ENCODE results near the gene MTRF1. TPM values are rescaled to one million over a fixed set of nuclear protein-coding genes. Genes with fewer than 3 reads are reported as not detected.

The MTRF1 gene
- total and polyA plus RNA-seq, 9 of the 15 experiments (the other 6 are each of a cell fraction or from before 2014, with no cell fraction given), result 12.5 to 33.7 (median 20.1) TPM

- POLR2A ChIA-PET, result no interaction called here
- ATAC-seq, result no peak
- Histone ChIP-seq H3K36me3 (ENCODE audit: control insufficient read depth, insufficient read depth, low read length) (no peaks in the 10 kb centered on the region), H3K4me1 (replicated peaks in 1 of 2; ENCODE audit: control insufficient read depth in 2 of 2, insufficient read depth in 2 of 2, low read length in 2 of 2) (no peaks in the 10 kb centered on the region; a peak in 1 of 5 replicates), H3K9ac (ENCODE audit: insufficient read depth in 1 of 2, low read depth in 2 of 2, low read length in 2 of 2) (no peak overlapping the region), H3K4me2 (ENCODE audit: insufficient read depth, low read length) (no peak overlapping the region), H3K27me3 (ENCODE audit: control insufficient read depth in 2 of 2, insufficient read depth in 2 of 2, low read length in 2 of 2) (no peaks in the 10 kb centered on the region), H3K9me3 (replicated peaks; ENCODE audit: control insufficient read depth, insufficient read depth, low read depth, low read length) (no peaks in the 10 kb centered on the region; the same call in 1 of the 2 replicates), H3K4me3 (no peak overlapping the region), H4K20me1 (replicated peaks; ENCODE audit: control insufficient read depth, insufficient read depth, low read length) (no peaks in the 10 kb centered on the region), H2AFZ (ENCODE audit: low read depth, low read length) (no peak overlapping the region), H3K27ac (ENCODE audit: extremely low read depth, low read depth, low read length) (no peak overlapping the region), H3K79me2 (ENCODE audit: control insufficient read depth, insufficient read depth, low read length) (no peaks in the 10 kb centered on the region), H3K9me1 (ENCODE audit: control insufficient read depth, insufficient read depth, low read length) (no peaks in the 10 kb centered on the region)
- no peak for DNase-seq (ENCODE audit: extremely low read depth in 1 of 4, low spot score in 3 of 4)
- FAIRE-seq, result no peak
- BruUV-seq (replicated peaks), result no TSS peak
- intact Hi-C loops (cut with micrococcal nuclease) (no loop called here), in situ Hi-C loops (cut with MboI) (no loop called here)
- CTCF ChIA-PET (ENCODE audit: low intra/inter-chr PET ratio), result no interaction called here
- TF ChIP-seq, protein P1, sequence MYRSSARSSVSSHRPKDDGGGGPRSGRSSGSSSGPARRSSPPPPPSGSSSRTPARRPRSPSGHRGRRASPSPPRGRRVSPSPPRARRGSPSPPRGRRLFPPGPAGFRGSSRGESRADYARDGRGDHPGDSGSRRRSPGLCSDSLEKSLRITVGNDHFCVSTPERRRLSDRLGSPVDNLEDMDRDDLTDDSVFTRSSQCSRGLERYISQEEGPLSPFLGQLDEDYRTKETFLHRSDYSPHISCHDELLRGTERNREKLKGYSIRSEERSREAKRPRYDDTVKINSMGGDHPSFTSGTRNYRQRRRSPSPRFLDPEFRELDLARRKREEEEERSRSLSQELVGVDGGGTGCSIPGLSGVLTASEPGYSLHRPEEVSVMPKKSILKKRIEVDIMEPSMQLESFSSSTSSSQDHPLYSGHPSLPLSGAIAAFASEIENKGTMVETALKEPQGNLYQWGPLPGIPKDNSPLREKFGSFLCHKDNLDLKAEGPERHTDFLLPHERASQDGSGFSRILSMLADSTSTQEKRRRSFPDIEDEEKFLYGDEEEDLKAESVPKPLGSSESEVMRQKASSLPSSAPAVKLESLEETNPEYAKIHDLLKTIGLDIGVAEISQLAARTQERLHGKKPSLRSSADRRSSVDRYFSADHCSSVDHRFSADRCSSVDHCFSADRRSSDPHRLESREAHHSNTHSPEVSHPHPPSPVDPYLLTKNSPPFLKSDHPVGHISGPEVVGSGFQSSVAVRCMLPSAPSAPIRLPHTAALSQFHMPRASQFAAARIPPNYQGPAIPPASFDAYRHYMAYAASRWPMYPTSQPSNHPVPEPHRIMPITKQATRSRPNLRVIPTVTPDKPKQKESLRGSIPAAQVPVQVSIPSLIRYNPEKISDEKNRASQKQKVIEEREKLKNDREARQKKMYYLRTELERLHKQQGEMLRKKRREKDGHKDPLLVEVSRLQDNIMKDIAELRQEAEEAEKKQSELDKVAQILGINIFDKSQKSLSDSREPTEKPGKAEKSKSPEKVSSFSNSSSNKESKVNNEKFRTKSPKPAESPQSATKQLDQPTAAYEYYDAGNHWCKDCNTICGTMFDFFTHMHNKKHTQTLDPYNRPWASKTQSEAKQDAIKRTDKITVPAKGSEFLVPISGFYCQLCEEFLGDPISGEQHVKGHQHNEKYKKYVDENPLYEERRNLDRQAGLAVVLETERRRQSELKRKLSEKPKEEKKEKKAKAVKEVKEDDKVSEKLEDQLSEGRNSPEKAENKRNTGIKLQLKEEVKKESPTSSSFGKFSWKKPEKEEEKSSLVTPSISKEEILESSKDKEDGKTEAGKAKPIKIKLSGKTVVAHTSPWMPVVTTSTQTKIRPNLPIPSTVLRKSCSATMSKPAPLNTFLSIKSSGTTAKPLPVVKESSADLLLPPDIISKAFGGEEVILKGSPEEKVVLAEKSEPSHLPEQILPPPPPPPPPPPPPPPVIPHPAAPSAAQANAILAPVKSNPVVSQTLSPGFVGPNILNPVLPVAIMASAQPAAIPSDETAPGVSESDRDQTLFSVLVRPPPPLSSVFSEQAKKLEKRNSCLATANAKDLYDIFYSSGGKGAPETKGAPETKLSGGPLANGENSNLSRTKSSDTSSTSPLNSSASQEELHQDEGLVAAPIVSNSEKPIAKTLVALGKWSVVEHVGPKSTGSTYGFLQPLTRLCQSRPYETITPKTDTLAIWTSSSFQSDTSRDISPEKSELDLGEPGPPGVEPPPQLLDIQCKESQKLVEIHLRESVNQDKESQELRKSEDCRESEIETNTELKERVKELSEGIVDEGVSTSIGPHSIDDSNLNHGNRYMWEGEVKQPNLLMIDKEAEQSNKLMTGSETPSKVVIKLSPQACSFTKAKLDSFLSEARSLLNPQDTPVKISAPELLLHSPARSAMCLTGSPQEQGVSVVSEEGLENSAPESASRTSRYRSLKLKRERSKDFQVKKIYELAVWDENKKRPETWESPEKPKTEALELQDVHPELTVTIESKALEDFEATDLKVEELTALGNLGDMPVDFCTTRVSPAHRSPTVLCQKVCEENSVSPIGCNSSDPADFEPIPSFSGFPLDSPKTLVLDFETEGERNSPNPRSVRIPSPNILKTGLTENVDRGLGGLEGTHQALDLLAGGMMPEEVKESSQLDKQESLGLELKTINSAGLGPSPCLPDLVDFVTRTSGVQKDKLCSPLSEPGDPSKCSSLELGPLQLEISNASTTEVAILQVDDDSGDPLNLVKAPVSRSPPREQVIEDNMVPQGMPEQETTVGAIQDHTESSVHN (IDR thresholded peaks at IDR 0.05; ENCODE audit: borderline replicate concordance in 1 of 2, low read depth in 1 of 2), result no peak
- TF ChIP-seq CTBP1 (IDR thresholded peaks at IDR 0.05; ENCODE audit: borderline replicate concordance) (no peak), ZFP30 (CRISPR knock-in tag; IDR thresholded peaks at IDR 0.05; ENCODE audit: borderline replicate concordance) (no peak), ATF1 (CRISPR knock-in tag; IDR thresholded peaks at IDR 0.05) (no peak), ATF1 (tag; IDR thresholded peaks at IDR 0.05) (no peak), ZFPM2 (CRISPR knock-in tag; IDR thresholded peaks at IDR 0.05) (no peak), ELF2 (CRISPR knock-in tag; IDR thresholded peaks at IDR 0.05) (no peak), ZNF347 (CRISPR knock-in tag; IDR thresholded peaks at IDR 0.05; ENCODE audit: low read depth) (no peak), ZNF316 (IDR thresholded peaks at IDR 0.05) (peak; percentile 43; the same call in 1 of the 2 replicates), GATAD2A (IDR thresholded peaks at IDR 0.05) (no peak), TCF7L2 (IDR thresholded peaks at IDR 0.05; ENCODE audit: low read depth, low read length) (no peak), MAFK (IDR thresholded peaks at IDR 0.05; ENCODE audit: low read length) (peak; percentile 41; the same call in 1 of the 2 replicates)
- TF ChIP-seq, protein P2, sequence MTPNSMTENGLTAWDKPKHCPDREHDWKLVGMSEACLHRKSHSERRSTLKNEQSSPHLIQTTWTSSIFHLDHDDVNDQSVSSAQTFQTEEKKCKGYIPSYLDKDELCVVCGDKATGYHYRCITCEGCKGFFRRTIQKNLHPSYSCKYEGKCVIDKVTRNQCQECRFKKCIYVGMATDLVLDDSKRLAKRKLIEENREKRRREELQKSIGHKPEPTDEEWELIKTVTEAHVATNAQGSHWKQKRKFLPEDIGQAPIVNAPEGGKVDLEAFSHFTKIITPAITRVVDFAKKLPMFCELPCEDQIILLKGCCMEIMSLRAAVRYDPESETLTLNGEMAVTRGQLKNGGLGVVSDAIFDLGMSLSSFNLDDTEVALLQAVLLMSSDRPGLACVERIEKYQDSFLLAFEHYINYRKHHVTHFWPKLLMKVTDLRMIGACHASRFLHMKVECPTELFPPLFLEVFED (CRISPR knock-in tag; conservative IDR thresholded peaks at IDR 0.05), result no peak
Observed at GRCh38 chr13:41206467-41206866, 56.9 kb downstream of the MTRF1 start.
